T-helper 2 cell treated with Interferon-gamma antibody and Interleukin-4, amounts not matched to agents 5 μg/mL and 100 μg/mL, for 36 hours (primary cell): ENCODE measurements around the gene TRIB2.

Source experiments
- DNase-seq: peaks from one replicate; pipeline ENCODE4 v3.0.0; 2021; ENCODE audit warnings: low spot score
- H3K27ac Mint-ChIP-seq: one replicate; pipeline ENCODE4 v1.8.0; 2021; ENCODE audit warnings: mild to moderate bottlenecking, mixed read lengths
- H3K27me3 Mint-ChIP-seq: one replicate; pipeline ENCODE4 v1.8.0; 2021; ENCODE audit warnings: low read depth, mixed read lengths
- H3K36me3 Mint-ChIP-seq: one replicate; pipeline ENCODE4 v1.8.0; 2021; ENCODE audit warnings: low read depth, mixed read lengths
- H3K4me1 Mint-ChIP-seq: one replicate; pipeline ENCODE4 v1.8.0; 2021; ENCODE audit warnings: low read depth, mixed read lengths
- H3K4me3 Mint-ChIP-seq: one replicate; pipeline ENCODE4 v1.8.0; 2022; ENCODE audit warnings: mild to moderate bottlenecking, moderate library complexity, mixed read lengths
- H3K9me3 Mint-ChIP-seq: one replicate; pipeline ENCODE4 v1.8.0; 2021; ENCODE audit warnings: mixed read lengths

TRIB2 gene

DNA sequence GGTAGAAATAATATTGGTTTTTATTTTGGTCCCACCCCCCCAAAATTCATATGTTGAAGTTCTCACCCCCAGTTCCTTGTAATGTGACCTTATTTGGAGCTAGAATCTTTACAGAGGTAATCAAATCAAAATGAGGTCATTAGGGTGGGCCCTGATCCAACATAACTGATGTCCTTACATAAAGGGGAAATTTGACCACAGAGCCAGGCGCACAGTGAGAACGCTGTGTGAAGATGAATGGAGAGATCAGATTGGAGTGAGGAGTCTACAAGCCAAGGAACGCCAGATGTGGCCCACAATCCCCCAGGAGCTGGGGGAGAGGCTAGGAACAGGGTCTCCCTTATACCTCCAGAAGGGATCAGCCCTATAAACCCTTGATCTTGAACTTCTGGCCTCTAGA lies 31.6 kb upstream of the TRIB2 start:
- Mint-ChIP-seq H3K27ac (no peak overlapping the region), H3K9me3 (peaks cover 9% of the 10 kb centered on the region), H3K36me3 (no peaks in the 10 kb centered on the region), H3K4me1 (no peaks in the 10 kb centered on the region), H3K27me3 (peaks cover 35% of the 10 kb centered on the region), H3K4me3 (no peak overlapping the region)
- no peak for DNase-seq

DNA sequence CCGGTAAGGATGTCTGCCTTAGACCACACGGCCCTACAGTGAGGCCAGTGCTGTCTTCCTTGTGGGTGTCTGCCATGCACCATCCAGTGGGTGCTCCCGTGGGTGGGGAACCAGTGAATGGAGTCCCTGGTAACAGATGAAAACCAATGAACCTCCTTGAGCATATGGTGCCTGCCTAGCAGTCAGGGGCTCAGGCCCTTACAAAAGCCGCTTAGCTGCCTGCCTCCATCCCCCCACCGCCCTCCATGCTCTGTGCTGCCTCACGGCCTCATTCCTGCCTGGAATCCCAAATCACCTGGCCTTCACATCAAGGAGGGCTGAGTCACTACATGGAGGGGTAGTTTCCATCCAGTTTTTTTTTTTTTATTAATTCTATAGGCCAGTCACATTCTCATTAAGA lies 30.8 kb upstream of the TRIB2 start:
- H3K27ac Mint-ChIP-seq: no peak overlapping the region
- H3K4me1 Mint-ChIP-seq: no peaks in the 10 kb centered on the region
- no peaks in the 10 kb centered on the region for H3K36me3 Mint-ChIP-seq
- H3K9me3 Mint-ChIP-seq: peaks cover 7% of the 10 kb centered on the region
- no peak overlapping the region for H3K4me3 Mint-ChIP-seq
- no peak for DNase-seq
- H3K27me3 Mint-ChIP-seq: peaks cover 35% of the 10 kb centered on the region

DNA sequence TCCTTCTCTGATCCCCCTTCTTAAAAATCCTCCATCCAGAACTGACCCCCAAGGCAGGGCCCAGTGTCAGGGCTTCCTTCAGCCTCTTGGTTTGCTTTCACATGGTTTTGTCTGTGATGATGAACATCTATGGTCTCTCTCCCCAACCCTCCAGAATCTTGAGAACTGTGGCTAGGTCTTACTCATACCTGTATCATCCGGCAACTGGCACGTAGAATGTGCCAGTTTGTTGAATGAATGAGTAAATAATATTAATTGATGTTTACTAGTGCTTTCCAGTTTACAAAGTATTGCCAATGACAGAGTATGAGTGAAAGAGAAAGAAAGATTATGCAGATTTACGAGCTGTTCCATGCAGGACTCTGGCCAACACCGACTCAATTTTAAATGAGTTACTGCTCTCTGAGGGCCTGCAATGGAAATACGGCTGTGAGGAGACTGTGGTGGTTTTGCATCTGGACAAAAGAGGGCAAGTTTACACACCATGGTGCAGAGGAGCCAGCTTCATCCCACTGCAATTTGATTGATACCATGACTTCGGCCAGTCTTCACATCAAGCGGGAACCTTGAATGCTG lies 29.9 kb upstream of the TRIB2 start:
- no peak overlapping the region for H3K27ac Mint-ChIP-seq
- DNase-seq: no peak
- no peaks in the 10 kb centered on the region for H3K4me1 Mint-ChIP-seq
- peaks cover 31% of the 10 kb centered on the region for H3K27me3 Mint-ChIP-seq
- H3K36me3 Mint-ChIP-seq: no peaks in the 10 kb centered on the region
- no peak overlapping the region for H3K4me3 Mint-ChIP-seq
- H3K9me3 Mint-ChIP-seq: peaks cover 7% of the 10 kb centered on the region

DNA sequence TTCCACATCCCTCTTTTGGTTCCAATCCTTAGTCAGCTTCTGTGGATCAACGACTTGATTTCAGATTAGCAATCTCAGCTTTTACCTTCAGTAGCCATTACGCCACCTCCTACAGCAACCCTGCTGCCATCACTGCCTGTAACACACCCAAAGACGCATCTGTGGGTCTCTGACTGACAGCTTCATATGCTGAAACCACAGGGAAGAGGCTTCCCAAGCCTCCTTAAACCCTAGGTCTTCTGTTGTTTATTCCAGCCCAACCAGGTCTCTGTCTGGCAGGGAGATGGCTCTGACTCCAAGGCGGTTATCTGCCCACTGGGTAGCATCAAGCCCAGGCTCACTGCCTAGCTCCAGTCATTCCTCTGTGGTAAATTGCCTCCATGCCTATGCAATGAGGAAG lies 28.6 kb upstream of the TRIB2 start:
- Mint-ChIP-seq H3K9me3 (peaks cover 12% of the 10 kb centered on the region), H3K36me3 (peaks cover 4% of the 10 kb centered on the region), H3K27ac (no peak overlapping the region), H3K4me3 (no peak overlapping the region), H3K4me1 (no peaks in the 10 kb centered on the region), H3K27me3 (peaks cover 28% of the 10 kb centered on the region)
- DNase-seq: no peak

DNA sequence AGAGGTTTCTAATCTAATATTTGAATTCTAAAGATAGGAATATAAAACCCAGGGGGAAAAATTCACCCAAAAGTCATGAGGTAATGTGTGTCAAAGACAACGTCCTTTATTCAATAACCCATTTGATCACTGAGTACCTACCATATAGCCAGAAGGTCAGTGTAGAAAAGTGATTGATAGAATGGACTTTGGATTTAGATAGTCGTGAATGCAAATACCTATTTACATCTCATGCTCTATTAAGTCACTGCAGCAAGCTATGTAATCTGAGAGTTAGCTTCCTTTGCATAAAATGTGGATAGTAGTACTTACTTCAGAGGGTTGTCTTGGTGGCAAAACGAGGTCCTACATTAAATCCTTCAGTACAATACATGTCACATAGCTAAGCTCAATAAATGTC lies 27.8 kb upstream of the TRIB2 start:
- Mint-ChIP-seq H3K27me3 (peaks cover 20% of the 10 kb centered on the region), H3K4me1 (no peaks in the 10 kb centered on the region), H3K4me3 (no peak overlapping the region), H3K36me3 (peaks cover 4% of the 10 kb centered on the region), H3K27ac (no peak overlapping the region), H3K9me3 (peaks cover 12% of the 10 kb centered on the region)
- DNase-seq: no peak

DNA sequence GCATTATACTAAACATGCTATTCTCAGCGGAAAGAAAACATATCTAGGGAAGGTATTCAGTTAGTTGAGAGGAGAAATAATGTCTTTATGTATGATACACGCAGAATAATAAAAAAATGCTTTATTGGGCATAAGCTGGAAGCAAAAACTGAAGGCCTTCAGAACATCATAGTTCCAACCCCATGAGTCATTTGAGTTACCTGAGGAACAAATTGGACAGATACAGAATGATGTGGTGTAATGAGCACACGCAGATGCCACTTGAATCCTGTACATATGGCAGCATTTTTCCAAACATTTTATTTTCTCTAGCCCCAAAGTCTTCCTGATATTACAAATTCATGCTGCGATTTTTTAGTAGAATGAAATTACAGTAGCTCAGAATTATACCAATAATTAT lies 23.2 kb upstream of the TRIB2 start:
- peaks cover 3% of the 10 kb centered on the region for H3K4me1 Mint-ChIP-seq

DNA sequence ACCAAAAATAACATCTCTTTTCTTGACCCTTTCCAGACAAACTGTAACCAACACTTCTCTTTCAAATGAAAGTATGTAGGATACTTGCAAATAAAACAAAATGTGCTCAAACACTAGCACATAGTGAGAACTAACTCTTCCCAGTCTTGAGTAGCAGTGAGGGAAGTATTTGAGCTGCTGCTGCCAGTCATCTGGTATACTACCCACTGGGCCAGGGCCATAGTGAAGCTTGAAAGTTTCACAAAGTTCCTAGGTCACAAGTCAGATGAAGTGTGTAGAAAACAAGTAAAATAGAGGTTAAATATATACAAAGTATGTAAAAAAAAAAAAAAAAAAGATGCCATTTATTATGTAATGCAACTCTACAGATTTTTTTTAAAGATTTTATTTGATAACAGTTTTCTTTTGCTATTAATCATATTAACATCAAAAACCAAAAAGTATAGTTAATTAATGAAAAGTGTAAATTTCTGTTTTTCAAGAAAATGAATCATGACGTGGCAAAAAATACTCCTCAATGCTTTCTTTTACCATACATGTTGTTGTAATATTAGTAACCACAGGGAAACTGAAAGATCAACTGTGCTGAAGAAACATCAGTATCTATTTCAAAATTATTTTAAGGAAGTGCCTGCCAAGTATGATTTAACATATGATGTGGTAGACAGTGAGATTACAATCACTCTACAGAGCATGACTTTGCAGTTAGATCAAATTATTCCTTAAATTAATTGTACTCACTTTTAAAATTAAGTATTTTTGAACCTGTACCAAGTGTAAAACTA lies 21.6 kb upstream of the TRIB2 start:
- Mint-ChIP-seq H3K4me3 (no peak overlapping the region), H3K4me1 (peaks cover 3% of the 10 kb centered on the region), H3K27ac (no peak overlapping the region), H3K36me3 (peaks cover 6% of the 10 kb centered on the region), H3K9me3 (peaks cover 9% of the 10 kb centered on the region), H3K27me3 (peaks cover 24% of the 10 kb centered on the region)
- DNase-seq: no peak

More for the DNA sequence above, 23.2 kb upstream of the TRIB2 start:
- DNase-seq: no peak
- Mint-ChIP-seq H3K9me3 (peaks cover 15% of the 10 kb centered on the region), H3K36me3 (peaks cover 6% of the 10 kb centered on the region), H3K4me3 (no peak overlapping the region), H3K27me3 (peaks cover 16% of the 10 kb centered on the region), H3K27ac (no peak overlapping the region)

DNA sequence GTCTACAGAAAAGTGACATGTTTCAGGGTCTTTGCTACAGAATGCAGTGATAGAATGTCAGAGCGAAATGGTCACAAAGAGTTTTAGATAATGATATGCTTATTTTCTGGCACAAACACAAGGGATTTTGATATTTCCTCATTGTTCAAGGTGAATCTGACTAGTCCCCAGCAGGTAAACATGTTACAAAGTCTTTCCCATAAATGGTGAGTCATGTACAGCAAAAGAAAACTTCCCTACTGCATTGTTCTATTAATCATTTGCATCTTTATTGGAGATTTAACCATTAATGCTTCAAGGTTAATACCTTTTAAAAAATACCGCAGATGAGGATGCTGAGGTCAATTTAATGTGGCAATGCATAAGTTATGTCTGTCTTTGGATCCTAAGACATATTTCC lies 19.1 kb upstream of the TRIB2 start:
- Mint-ChIP-seq H3K27ac (no peak overlapping the region), H3K27me3 (peaks cover 44% of the 10 kb centered on the region), H3K4me3 (no peak overlapping the region), H3K36me3 (peaks cover 2% of the 10 kb centered on the region), H3K9me3 (peaks cover 4% of the 10 kb centered on the region), H3K4me1 (peaks cover 11% of the 10 kb centered on the region)
- DNase-seq: no peak

DNA sequence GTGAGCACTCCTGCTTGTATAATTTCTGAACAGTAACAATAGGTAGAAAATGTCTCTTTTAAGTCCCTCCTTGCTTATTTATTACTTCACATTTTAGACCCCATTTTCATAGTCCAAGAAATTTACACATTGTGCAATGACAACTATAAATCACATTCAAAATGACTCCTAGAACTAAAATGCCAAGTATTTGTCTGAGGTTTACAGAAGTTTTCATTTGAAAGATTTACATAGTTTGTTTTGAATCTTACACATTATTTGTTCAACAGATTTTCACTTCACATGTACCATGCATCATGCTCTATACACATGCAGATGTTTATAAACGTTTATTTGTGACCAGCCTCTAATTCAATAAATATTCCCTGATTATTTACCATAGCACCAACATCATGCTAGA lies 15.7 kb upstream of the TRIB2 start:
- H3K27ac Mint-ChIP-seq: no peak overlapping the region
- DNase-seq: no peak
- peaks cover 13% of the 10 kb centered on the region for H3K9me3 Mint-ChIP-seq

DNA sequence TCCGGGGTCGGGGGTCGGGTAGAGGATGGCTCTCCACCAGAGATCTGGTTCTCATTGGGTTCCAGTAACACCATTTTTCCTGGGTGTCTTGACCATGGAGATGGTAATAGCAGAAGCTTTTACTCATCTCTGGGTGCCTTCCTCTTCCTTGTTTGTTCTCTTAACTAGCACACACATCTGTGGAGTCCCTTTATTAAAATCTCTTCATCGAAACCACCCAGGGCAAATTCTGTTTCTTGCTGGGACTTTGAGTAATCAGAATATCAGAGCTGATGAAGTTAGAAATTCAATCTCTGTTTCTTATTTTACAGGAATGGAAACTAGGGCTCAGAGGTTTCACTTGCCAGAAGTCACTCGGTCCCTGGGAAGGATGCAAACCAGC lies 15.0 kb upstream of the TRIB2 start:
- no peak overlapping the region for H3K4me3 Mint-ChIP-seq
- peaks cover 9% of the 10 kb centered on the region for H3K36me3 Mint-ChIP-seq
- DNase-seq: no peak
- H3K4me1 Mint-ChIP-seq: peaks cover 24% of the 10 kb centered on the region
- H3K27ac Mint-ChIP-seq: no peak overlapping the region
- H3K9me3 Mint-ChIP-seq: peaks cover 13% of the 10 kb centered on the region
- peaks cover 49% of the 10 kb centered on the region for H3K27me3 Mint-ChIP-seq

More for the DNA sequence above, 15.7 kb upstream of the TRIB2 start:
- Mint-ChIP-seq H3K4me1 (peaks cover 24% of the 10 kb centered on the region), H3K27me3 (peaks cover 49% of the 10 kb centered on the region), H3K36me3 (peaks cover 9% of the 10 kb centered on the region), H3K4me3 (no peak overlapping the region)

DNA sequence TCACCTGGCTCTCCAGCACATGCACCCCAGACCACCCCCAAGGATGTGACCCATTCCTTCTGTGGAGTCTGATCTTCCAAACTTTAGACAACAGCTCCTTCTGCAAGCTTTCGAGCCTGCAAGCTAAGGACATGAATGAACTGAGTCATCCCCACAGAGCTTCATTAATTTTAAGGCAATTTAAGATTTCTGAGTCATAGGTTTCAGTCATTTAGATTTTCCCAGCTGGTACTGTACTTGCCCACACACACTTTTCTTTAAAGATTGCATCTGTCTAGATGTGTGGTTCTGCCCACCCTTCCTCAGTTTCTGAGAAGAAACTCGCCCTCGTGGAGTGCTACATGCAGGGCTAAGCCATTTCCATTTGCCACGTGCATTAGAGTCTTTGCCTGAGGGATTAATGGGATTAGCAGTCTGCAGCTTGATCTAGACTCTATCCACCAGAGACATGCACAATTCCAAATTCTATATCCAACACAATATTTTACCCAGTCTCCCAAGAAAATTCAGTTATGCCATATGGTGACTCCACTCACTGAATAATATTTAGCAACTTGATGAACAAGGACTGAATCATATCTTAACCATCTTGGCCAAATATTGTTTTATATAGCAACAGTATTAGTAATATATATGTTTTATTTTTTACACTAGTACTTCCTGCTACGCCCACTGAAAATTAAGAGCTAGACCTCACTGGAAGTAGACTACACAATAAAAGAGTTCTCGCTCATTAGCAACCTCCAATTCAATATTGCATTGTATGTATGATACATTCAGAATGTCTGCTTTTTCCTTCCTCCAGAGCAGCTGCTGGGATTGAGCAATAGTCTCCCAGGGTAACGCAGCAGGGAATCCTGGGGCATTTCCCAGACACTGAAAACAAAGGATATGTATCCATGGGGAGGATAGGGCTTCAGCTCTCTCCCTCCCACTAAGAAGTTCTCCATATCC lies 14.3 kb upstream of the TRIB2 start:
- Mint-ChIP-seq H3K36me3 (peaks cover 9% of the 10 kb centered on the region), H3K4me1 (peaks cover 24% of the 10 kb centered on the region), H3K4me3 (no peak overlapping the region), H3K27ac (no peak overlapping the region), H3K9me3 (peaks cover 13% of the 10 kb centered on the region), H3K27me3 (peaks cover 47% of the 10 kb centered on the region)
- DNase-seq: peak; percentile 27

DNA sequence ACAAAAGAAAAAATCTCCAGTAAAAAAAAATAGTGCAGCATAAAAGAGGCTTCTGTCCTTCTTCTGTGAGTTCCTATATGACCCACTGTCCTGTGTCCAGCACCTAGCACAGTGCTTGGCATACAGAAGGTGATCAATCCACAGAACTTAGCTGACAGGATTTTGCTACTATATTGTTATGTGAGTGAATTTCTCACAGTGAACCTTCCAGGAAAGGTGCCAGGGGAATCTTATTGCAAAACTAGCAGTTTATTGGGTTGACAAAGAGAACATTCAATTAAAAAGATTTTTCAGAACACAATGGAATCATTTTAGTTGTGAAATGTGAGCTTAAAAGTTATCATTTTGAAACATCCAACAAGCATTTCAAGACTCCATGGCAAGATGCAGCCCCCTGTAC lies 12.4 kb upstream of the TRIB2 start:
- H3K9me3 Mint-ChIP-seq: peaks cover 13% of the 10 kb centered on the region
- H3K36me3 Mint-ChIP-seq: peaks cover 9% of the 10 kb centered on the region
- H3K27me3 Mint-ChIP-seq: peaks cover 35% of the 10 kb centered on the region
- H3K4me1 Mint-ChIP-seq: peaks cover 36% of the 10 kb centered on the region
- H3K4me3 Mint-ChIP-seq: no peak overlapping the region
- no peak for DNase-seq
- no peak overlapping the region for H3K27ac Mint-ChIP-seq

DNA sequence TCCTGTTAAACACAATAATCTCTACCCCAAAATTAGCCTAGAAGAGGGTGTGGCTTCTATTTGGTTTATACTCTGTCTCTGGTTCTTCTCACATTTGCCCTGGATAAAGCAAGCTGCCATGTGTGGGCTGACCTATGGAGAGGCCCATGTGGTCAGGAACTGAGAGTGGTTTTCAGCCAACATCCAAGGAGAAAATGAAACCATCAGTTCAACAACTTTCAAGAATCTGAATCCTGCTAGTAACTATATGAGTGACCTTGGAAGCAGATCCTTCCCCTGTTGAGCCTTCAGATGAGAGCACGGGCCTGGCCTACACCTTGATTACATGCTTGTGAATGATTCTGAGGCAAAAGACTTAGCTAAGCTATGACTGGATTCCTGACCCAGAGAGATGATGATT lies 11.5 kb upstream of the TRIB2 start:
- H3K27me3 Mint-ChIP-seq: peaks cover 26% of the 10 kb centered on the region
- H3K27ac Mint-ChIP-seq: no peak overlapping the region
- peaks cover 11% of the 10 kb centered on the region for H3K36me3 Mint-ChIP-seq
- peaks cover 44% of the 10 kb centered on the region for H3K4me1 Mint-ChIP-seq
- no peak overlapping the region for H3K4me3 Mint-ChIP-seq
- H3K9me3 Mint-ChIP-seq: peaks cover 13% of the 10 kb centered on the region
- no peak for DNase-seq

DNA sequence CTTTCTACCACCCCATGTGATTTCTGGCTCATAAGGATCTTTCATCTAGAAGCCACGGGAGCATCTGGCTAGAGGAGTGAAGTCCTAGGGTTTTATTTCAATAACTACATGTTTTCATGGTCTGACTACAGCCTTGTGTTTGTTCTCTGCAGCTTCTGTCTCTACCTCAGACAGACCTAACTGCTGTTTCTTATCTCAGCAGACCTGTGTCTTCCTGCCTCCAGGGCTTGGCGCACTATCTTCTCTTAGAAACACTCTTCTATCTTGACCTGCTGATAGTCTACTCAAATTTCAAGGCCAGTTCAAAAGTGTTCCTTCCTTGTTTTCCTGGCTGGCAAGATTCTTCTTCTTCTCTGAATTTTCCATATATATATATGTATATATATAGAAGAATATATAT lies 11.0 kb upstream of the TRIB2 start:
- no peak overlapping the region for H3K27ac Mint-ChIP-seq
- DNase-seq: no peak
- H3K36me3 Mint-ChIP-seq: peaks cover 11% of the 10 kb centered on the region
- H3K9me3 Mint-ChIP-seq: peaks cover 13% of the 10 kb centered on the region
- H3K4me3 Mint-ChIP-seq: no peak overlapping the region
- peaks cover 21% of the 10 kb centered on the region for H3K27me3 Mint-ChIP-seq
- H3K4me1 Mint-ChIP-seq: peaks cover 48% of the 10 kb centered on the region
